K562 (cell line): Measurements from ENCODE around the gene UBE2G2. TPM values are rescaled to one million over a fixed set of nuclear protein-coding genes. Genes with fewer than 3 reads are reported as not detected.

Experiments
- ATAC-seq: fragments of 200-7000 bp; cut with Tn5 transposase; 3 replicates; pipeline ENCODE4 v1.9.1; 2020; ENCODE audit warnings: moderate library complexity
- BruUV-seq: library from RNA; stranded (reverse); fragments of 400-500 nt; replicated peaks from 2 replicates; lab custom pipeline; 2021; lab: Mats Ljungman, UMichigan
- CTCF ChIA-PET: fragments of 300-600 bp; formaldehyde crosslinking; extraction: SDS; loops from one replicate; lab custom pipeline; 2021; ENCODE audit warnings: low intra/inter-chr PET ratio; lab: Yijun Ruan, JAX
- POLR2A ChIA-PET: fragments of 300-600, 350-650 bp; sonication (Branson Sonifier 250); formaldehyde crosslinking; extraction: SDS; loops from one replicate; lab custom pipeline; 2021; ENCODE audit warnings: antibody characterized with exemption, inconsistent platforms; lab: Yijun Ruan, JAX
- DNase-seq, 4 experiments: peaks; one replicate each; pipeline versions ENCODE4 v3.0.0 to v3.0.0-alpha.2; 2011 to 2018; ENCODE audit warnings: low spot score in 3 of 4, mixed read lengths in 3 of 4; ENCODE audit errors: extremely low read depth in 1 of 4
- FAIRE-seq: peaks from 2 replicates; lab custom pipeline; 2011; peaks lifted over from hg19 to GRCh38; lab: Jason Lieb, UNC
- H2AFZ ChIP-seq: 2 replicates; pipeline ENCODE4 v1.6.0; 2011; ENCODE audit warnings: low read depth, low read length, control low read depth, inconsistent platforms
- H3K27ac ChIP-seq: fragments of 200-600 bp; 3 replicates; pipeline ENCODE4 v1.8.0; 2011; ENCODE audit warnings: low read depth, mild to moderate bottlenecking, control low read depth, inconsistent platforms, low read length, moderate library complexity, mixed read lengths; ENCODE audit errors: extremely low read depth
- H3K27me3 ChIP-seq, 2 experiments: fragments of 300-600 bp in 1 of 2; 2 replicates in 1 of 2; 3 replicates in 1 of 2; pipeline versions ENCODE4 v1.6.0 to v1.8.0; 2011; ENCODE audit warnings: inconsistent platforms in 2 of 2, low read length in 2 of 2, mild to moderate bottlenecking in 1 of 2, mixed read lengths in 1 of 2, moderate library complexity in 1 of 2; ENCODE audit not compliant: control insufficient read depth in 2 of 2, insufficient read depth in 2 of 2
- H3K36me3 ChIP-seq: fragments of 300-600 bp; 3 replicates; pipeline ENCODE4 v1.8.0; 2011; ENCODE audit warnings: mild to moderate bottlenecking, low read length, inconsistent platforms; ENCODE audit not compliant: control insufficient read depth, insufficient read depth
- H3K4me1 ChIP-seq, 2 experiments: fragments of 200-600 bp in 1 of 2; replicated peaks in 1 of 2; 2 replicates in 1 of 2; 3 replicates in 1 of 2; pipeline versions ENCODE4 v1.5.1 to v1.8.0; 2011; ENCODE audit warnings: inconsistent platforms in 2 of 2, low read length in 2 of 2, mild to moderate bottlenecking in 1 of 2, mixed read lengths in 1 of 2, moderate library complexity in 1 of 2; ENCODE audit not compliant: control insufficient read depth in 2 of 2, insufficient read depth in 2 of 2
- H3K4me2 ChIP-seq: 2 replicates; pipeline ENCODE4 v1.6.1; 2011; ENCODE audit warnings: low read length, control low read depth, inconsistent platforms, mixed read lengths; ENCODE audit not compliant: insufficient read depth
- H3K4me3 ChIP-seq: fragments of 200-600 bp; sonication (generic), shearing (Covaris generic); 2 replicates; pipeline ENCODE4 v1.5.1; 2016; ENCODE audit warnings: control low read depth, inconsistent platforms
- H3K79me2 ChIP-seq: fragments of 200-600 bp; 3 replicates; pipeline ENCODE4 v1.8.0; 2011; ENCODE audit warnings: low read length, inconsistent platforms; ENCODE audit not compliant: control insufficient read depth, insufficient read depth
- H3K9ac ChIP-seq, 2 experiments: 2 replicates each; pipeline versions ENCODE4 v1.6.0 to v1.6.1; 2011; ENCODE audit warnings: low read depth in 2 of 2, low read length in 2 of 2, control low read depth in 1 of 2, inconsistent platforms in 1 of 2, mild to moderate bottlenecking in 1 of 2, mixed read lengths in 1 of 2; ENCODE audit not compliant: insufficient read depth in 1 of 2
- H3K9me1 ChIP-seq: one replicate; pipeline ENCODE4 v1.6.0; 2011; ENCODE audit warnings: inconsistent platforms, mild to moderate bottlenecking, low read length, moderate library complexity; ENCODE audit not compliant: control insufficient read depth, insufficient read depth
- H3K9me3 ChIP-seq: replicated peaks from 2 replicates; pipeline ENCODE4 v1.5.1; 2011; ENCODE audit warnings: low read depth, low read length, inconsistent platforms; ENCODE audit not compliant: control insufficient read depth, insufficient read depth
- H4K20me1 ChIP-seq: replicated peaks from 2 replicates; pipeline ENCODE4 v1.6.1; 2011; ENCODE audit warnings: low read length, inconsistent platforms, mixed read lengths; ENCODE audit not compliant: control insufficient read depth, insufficient read depth
- HNRNPK ChIP-seq: fragments of 200-400 bp; formaldehyde crosslinking; IDR thresholded peaks from one replicate; pipeline ENCODE4 v1.6.1; 2018; ENCODE audit warnings: mild to moderate bottlenecking, low read depth, low read length; ENCODE audit not compliant: poor library complexity, severe bottlenecking
- PHF21A ChIP-seq: fragments of 450-650 bp; IDR thresholded peaks from 2 replicates; pipeline ENCODE4 v1.6.1; 2017; ENCODE audit warnings: low read depth, borderline replicate concordance
- WGBS: fragments of 100-300 bp; shearing (Covaris generic); methylation state at CpG from one replicate; pipeline ENCODE4 v1.1.6; 2016; ENCODE audit warnings: low coverage, mixed read lengths; ENCODE audit not compliant: insufficient coverage; ENCODE audit errors: missing lambda C conversion rate; 5-methylcytosine and 5-hydroxymethylcytosine counted together
- in situ Hi-C: fragments of 300-500 bp; cut with MboI; formaldehyde crosslinking; loops from 4 replicates; pipeline ENCODE4 v1.15.0; 2018; ENCODE audit warnings: inconsistent platforms, mixed read lengths
- intact Hi-C: fragments of 100-400 bp; cut with micrococcal nuclease; formaldehyde crosslinking; loops from 2 replicates; pipeline ENCODE4 v1.14.2; 2022
- polyA plus RNA-seq, 8 experiments: library from polyadenylated mRNA; depleted of rRNA in 4 of 8; stranded (reverse) in 5 of 8; unstranded in 3 of 8; fragments of >200 nt; fragmentation: Nextera tagmentation in 2 of 8; fragmentation: Illumina TruSeq in 1 of 8; extraction: Ambion mirVana in 2 of 8; extraction: Trizol in 1 of 8; gene quantifications; 2 replicates each; pipeline versions ENCODE4 v1.2.1 to v1.2.3, GENCODE V29; 2011 to 2014; ENCODE audit warnings: inconsistent platforms in 1 of 8, missing spikeins in 1 of 8
- total RNA-seq, 7 experiments: library from RNA; depleted of rRNA in 6 of 7; stranded (reverse); fragments of >200 nt in 6 of 7; fragmentation: Illumina TruSeq in 2 of 7; extraction: Trizol in 2 of 7; gene quantifications; 2 replicates each; pipeline versions ENCODE4 v1.2.1 to v1.2.3, GENCODE V29; 2011 to 2021; ENCODE audit warnings: low replicate concordance in 1 of 7
- TF ChIP-seq, protein P1 (sequence below): fragments of 250-450 bp; sonication (Bioruptor Pico); IDR thresholded peaks from 2 replicates; pipeline ENCODE4 v1.8.0; 2022; ENCODE audit warnings: inconsistent platforms, mild to moderate bottlenecking, moderate library complexity, borderline replicate concordance

UBE2G2 gene
- total and polyA plus RNA-seq, 9 of the 15 experiments (the other 6 are each of a cell fraction or from before 2014, with no cell fraction given), result 47.5 to 225 (median 140) TPM

DNA sequence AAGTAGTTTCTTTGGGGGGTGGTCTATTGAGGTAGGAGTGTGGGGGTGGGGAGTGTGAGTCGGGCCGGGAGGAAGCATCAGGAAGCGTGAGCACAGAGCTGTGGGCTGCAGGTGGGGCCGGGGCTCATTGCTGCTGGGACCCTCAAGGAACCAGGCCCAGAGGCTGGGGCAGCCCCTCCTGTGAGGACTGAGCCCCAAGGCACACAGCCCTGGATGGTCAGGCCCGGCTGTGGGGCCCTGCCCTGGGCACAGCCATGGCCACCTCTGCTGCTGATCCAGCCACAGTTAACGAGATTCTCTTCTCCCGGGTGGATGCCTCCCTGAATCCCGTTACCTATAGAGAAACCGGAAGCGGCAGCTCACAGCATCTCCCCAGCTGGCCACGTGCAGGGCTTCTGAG lies 39.2 kb upstream of the UBE2G2 start:
- H3K4me2 ChIP-seq, result no peak overlapping the region
- POLR2A ChIA-PET, result interaction anchor here (0.6 to 1.1 kb wide), 4 partner anchors 14 to 29 kb away, joined by 3 to 4 read pairs (median 3); partner anchors contain the start of gene SUMO3
- H3K4me1 ChIP-seq, result peaks cover 10 to 47% of the 10 kb centered on the region in 2 experiments
- H4K20me1 ChIP-seq, result peaks cover 5% of the 10 kb centered on the region; the same call in 1 of the 2 replicates
- TF ChIP-seq HNRNPK, result no peak
- no peak for TF ChIP-seq PHF21A
- H3K9me3 ChIP-seq, result no peaks in the 10 kb centered on the region
- no TSS peak for BruUV-seq
- H3K27me3 ChIP-seq, result peaks cover 14 to 36% of the 10 kb centered on the region in 2 experiments; a peak in 4 of 5 replicates
- CTCF ChIA-PET, result no interaction called here
- DNase-seq, result no peak
- H3K9me1 ChIP-seq, result no peaks in the 10 kb centered on the region
- intact Hi-C loops, result no loop called here
- H3K4me3 ChIP-seq, result no peak overlapping the region
- H3K79me2 ChIP-seq, result no peaks in the 10 kb centered on the region
- no peaks in the 10 kb centered on the region for H3K36me3 ChIP-seq
- no peak for ATAC-seq
- in situ Hi-C loops, result no loop called here
- no peak overlapping the region for H2AFZ ChIP-seq
- 16% methylated on average over 10 of the region's 11 CpGs for WGBS
- 0 out of 4 replicates have a peak overlapping the region, but pooled peaks of 1 of the 2 experiments have one; percentile 17 for H3K9ac ChIP-seq
- H3K27ac ChIP-seq, result no peak overlapping the region
- FAIRE-seq, result no peak

DNA sequence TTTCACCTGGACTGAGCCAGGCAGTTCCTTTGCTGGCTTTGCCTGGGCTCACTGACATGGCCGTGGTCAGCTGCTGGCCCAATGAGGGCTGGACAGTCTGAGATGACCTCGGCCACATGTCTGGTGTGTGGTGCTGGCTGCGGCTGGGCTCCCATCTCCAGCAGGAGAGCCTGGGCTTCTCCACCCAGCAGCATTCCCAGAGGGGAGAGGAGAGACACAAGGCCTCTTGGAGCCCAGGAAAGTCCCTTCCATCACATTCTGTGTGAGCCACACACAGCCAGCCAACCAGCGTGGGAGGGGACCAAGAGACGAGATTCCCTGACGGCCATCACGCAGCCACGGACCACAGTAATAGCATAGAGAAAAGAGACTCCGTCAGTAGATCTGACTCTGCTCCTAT lies 37.3 kb upstream of the UBE2G2 start:
- H3K27ac ChIP-seq, result no peak overlapping the region
- no peak overlapping the region for H3K4me3 ChIP-seq
- H3K4me2 ChIP-seq, result no peak overlapping the region
- H3K79me2 ChIP-seq, result no peaks in the 10 kb centered on the region
- no peak overlapping the region for H3K9ac ChIP-seq
- H3K9me3 ChIP-seq, result no peaks in the 10 kb centered on the region
- H4K20me1 ChIP-seq, result peaks cover 5% of the 10 kb centered on the region; the same call in 1 of the 2 replicates
- POLR2A ChIA-PET, result no interaction called here
- in situ Hi-C loops, result no loop called here
- no peaks in the 10 kb centered on the region for H3K36me3 ChIP-seq
- no peaks in the 10 kb centered on the region for H3K9me1 ChIP-seq
- TF ChIP-seq, protein P1, sequence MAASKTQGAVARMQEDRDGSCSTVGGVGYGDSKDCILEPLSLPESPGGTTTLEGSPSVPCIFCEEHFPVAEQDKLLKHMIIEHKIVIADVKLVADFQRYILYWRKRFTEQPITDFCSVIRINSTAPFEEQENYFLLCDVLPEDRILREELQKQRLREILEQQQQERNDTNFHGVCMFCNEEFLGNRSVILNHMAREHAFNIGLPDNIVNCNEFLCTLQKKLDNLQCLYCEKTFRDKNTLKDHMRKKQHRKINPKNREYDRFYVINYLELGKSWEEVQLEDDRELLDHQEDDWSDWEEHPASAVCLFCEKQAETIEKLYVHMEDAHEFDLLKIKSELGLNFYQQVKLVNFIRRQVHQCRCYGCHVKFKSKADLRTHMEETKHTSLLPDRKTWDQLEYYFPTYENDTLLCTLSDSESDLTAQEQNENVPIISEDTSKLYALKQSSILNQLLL (CRISPR knock-in tag), result no peak
- H3K4me1 ChIP-seq, result peaks cover 21 to 52% of the 10 kb centered on the region in 2 experiments
- peaks cover 14 to 36% of the 10 kb centered on the region in 2 experiments; a peak in 4 of 5 replicates for H3K27me3 ChIP-seq
- intact Hi-C loops, result loop anchor here (10.0 kb wide), 1 partner anchor 794 kb away; no protein-coding TSS in a partner anchor
- H2AFZ ChIP-seq, result no peak overlapping the region
- BruUV-seq, result no TSS peak
- no peak for FAIRE-seq
- DNase-seq, result no peak
- 29% methylated on average over 9 of the region's 9 CpGs for WGBS
- CTCF ChIA-PET, result no interaction called here
- no peak for ATAC-seq
